Activated CD8-positive, alpha-beta T cell treated with anti-CD3 and anti-CD28 coated beads for 36 hours (primary cell): ENCODE results near the gene GPR156. TPM values are rescaled to one million over a fixed set of nuclear protein-coding genes. Genes with fewer than 3 reads are reported as not detected.

Experiments
- ATAC-seq: fragments of 200-7000 bp; cut with Tn5 transposase; one replicate; pipeline ENCODE4 v1.10.0; 2021; ENCODE audit warnings: mild to moderate bottlenecking, moderate library complexity
- CTCF ChIA-PET: fragments of 350-600 bp; sonication (Branson Sonifier 250); formaldehyde crosslinking; loops from one replicate; lab custom pipeline; 2021; ENCODE audit warnings: antibody characterized with exemption; lab: Charles Lee
- POLR2A ChIA-PET: fragments of 350-600 bp; sonication (Branson Sonifier 250); formaldehyde crosslinking; loops from one replicate; lab custom pipeline; 2021; ENCODE audit warnings: antibody characterized with exemption; lab: Charles Lee
- DNase-seq: peaks from one replicate; pipeline ENCODE4 v3.0.0-alpha.2; 2020
- H3K27ac Mint-ChIP-seq: one replicate; pipeline ENCODE4 v1.8.0; 2021; ENCODE audit warnings: mild to moderate bottlenecking, mixed read lengths
- H3K27me3 Mint-ChIP-seq: one replicate; pipeline ENCODE4 v1.8.0; 2021; ENCODE audit warnings: mixed read lengths
- H3K36me3 Mint-ChIP-seq: one replicate; pipeline ENCODE4 v1.8.0; 2021; ENCODE audit warnings: low read depth, mixed read lengths
- H3K4me1 Mint-ChIP-seq: one replicate; pipeline ENCODE4 v1.8.0; 2021; ENCODE audit warnings: low read depth, mixed read lengths
- H3K4me3 Mint-ChIP-seq: one replicate; pipeline ENCODE4 v1.8.0; 2021; ENCODE audit warnings: mild to moderate bottlenecking, moderate library complexity, mixed read lengths
- H3K9me3 Mint-ChIP-seq: one replicate; pipeline ENCODE4 v1.8.0; 2021; ENCODE audit warnings: mixed read lengths
- intact Hi-C: fragments of 100-400 bp; cut with micrococcal nuclease; formaldehyde crosslinking; loops from one replicate; pipeline ENCODE4 v1.10.0; 2022
- total RNA-seq, 2 experiments: library from RNA; stranded (reverse); gene quantifications; one replicate each; pipeline ENCODE4 v1.2.3, GENCODE V29; 2021
- TF ChIP-seq, protein P1 (sequence below): fragments of 200-600 bp; IDR thresholded peaks from one replicate; pipeline ENCODE4 v1.8.0; 2022; ENCODE audit warnings: antibody characterized with exemption, mild to moderate bottlenecking

GPR156 gene
- total RNA-seq, 2 experiments from 2014 or later = not detected

GRCh38 chr3:120174811-120175539 lies 110.0 kb downstream of the GPR156 start:
- TF ChIP-seq, protein P1, sequence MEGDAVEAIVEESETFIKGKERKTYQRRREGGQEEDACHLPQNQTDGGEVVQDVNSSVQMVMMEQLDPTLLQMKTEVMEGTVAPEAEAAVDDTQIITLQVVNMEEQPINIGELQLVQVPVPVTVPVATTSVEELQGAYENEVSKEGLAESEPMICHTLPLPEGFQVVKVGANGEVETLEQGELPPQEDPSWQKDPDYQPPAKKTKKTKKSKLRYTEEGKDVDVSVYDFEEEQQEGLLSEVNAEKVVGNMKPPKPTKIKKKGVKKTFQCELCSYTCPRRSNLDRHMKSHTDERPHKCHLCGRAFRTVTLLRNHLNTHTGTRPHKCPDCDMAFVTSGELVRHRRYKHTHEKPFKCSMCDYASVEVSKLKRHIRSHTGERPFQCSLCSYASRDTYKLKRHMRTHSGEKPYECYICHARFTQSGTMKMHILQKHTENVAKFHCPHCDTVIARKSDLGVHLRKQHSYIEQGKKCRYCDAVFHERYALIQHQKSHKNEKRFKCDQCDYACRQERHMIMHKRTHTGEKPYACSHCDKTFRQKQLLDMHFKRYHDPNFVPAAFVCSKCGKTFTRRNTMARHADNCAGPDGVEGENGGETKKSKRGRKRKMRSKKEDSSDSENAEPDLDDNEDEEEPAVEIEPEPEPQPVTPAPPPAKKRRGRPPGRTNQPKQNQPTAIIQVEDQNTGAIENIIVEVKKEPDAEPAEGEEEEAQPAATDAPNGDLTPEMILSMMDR = no peak
- Mint-ChIP-seq H3K36me3 (no peaks in the 10 kb centered on the region), H3K4me3 (no peak overlapping the region), H3K27ac (no peak overlapping the region), H3K27me3 (no peaks in the 10 kb centered on the region), H3K9me3 (no peaks in the 10 kb centered on the region), H3K4me1 (no peaks in the 10 kb centered on the region)
- intact Hi-C loops = no loop called here
- POLR2A ChIA-PET = no interaction called here
- DNase-seq (no peak), ATAC-seq (no peak)
- CTCF ChIA-PET = interaction anchor here (1.1 to 1.4 kb wide), 2 partner anchors 28 to 294 kb away, joined by 3 to 4 read pairs; no protein-coding TSS in a partner anchor

DNA sequence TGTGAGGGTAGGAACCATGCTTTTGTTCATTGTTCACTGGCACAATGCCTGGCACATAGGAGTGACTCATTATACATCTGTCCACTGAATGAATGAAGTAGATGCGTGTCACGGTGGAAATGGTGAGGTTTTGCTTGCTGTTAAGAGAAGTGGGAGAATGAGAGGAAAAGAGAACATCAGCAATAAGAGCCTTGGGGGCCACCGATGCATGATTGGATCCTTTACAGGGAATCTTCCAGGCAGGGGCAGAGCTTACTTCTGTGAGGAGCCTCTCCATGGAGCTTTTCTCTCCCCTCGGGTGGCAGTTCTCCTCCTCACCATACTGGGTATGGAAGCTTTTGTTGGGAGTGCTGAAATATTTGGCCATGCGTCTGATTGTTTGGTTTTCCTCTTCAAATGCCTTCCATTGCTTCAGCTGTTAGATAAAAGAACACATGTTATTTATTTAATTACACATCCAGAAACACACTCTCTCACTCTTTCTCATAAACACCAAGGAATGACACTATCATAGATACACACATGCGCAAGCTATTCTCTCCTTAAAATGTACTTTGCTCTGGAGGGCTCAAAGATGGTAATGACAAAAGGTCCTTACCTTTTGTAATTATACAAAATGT lies 111.9 kb downstream of the GPR156 start:
- Mint-ChIP-seq H3K9me3 (no peaks in the 10 kb centered on the region), H3K27me3 (no peaks in the 10 kb centered on the region), H3K4me1 (no peaks in the 10 kb centered on the region), H3K4me3 (no peak overlapping the region), H3K27ac (no peak overlapping the region), H3K36me3 (no peaks in the 10 kb centered on the region)
- CTCF ChIA-PET = interaction anchor here (1.4 kb wide), 1 partner anchor 26 kb away, joined by 3 read pairs; no protein-coding TSS in a partner anchor
- TF ChIP-seq, protein P1 = no peak
- no peak for ATAC-seq
- POLR2A ChIA-PET = no interaction called here
- no peak for DNase-seq
- intact Hi-C loops = no loop called here

GRCh38 chr3:120172070-120172469 lies 113.0 kb downstream of the GPR156 start:
- ATAC-seq (no peak), DNase-seq (no peak)
- no peaks in the 10 kb centered on the region for H3K36me3 Mint-ChIP-seq
- TF ChIP-seq, protein P1 = no peak
- no peak overlapping the region for H3K4me3 Mint-ChIP-seq
- no peaks in the 10 kb centered on the region for H3K4me1 Mint-ChIP-seq
- intact Hi-C loops = no loop called here
- H3K9me3 Mint-ChIP-seq = no peaks in the 10 kb centered on the region
- no peak overlapping the region for H3K27ac Mint-ChIP-seq
- no peaks in the 10 kb centered on the region for H3K27me3 Mint-ChIP-seq
- ChIA-PET POLR2A (no interaction called here), CTCF (no interaction called here)

- intact Hi-C loops = no loop called here
- DNase-seq = no peak
- ChIA-PET POLR2A (no interaction called here), CTCF (no interaction called here)
- no peaks in the 10 kb centered on the region for H3K4me1 Mint-ChIP-seq
- H3K9me3 Mint-ChIP-seq = no peaks in the 10 kb centered on the region
- H3K36me3 Mint-ChIP-seq = no peaks in the 10 kb centered on the region
- TF ChIP-seq, protein P1 = no peak
- H3K27me3 Mint-ChIP-seq = no peaks in the 10 kb centered on the region
- ATAC-seq = no peak
- H3K27ac Mint-ChIP-seq = no peak overlapping the region
- no peak overlapping the region for H3K4me3 Mint-ChIP-seq
Observed at GRCh38 chr3:120171134-120171873, 113.7 kb downstream of the GPR156 start.
